Natural killer cell (primary cell): ENCODE measurements around the gene RNASEH2C. TPM values are rescaled to one million over a fixed set of nuclear protein-coding genes. Genes with fewer than 3 reads are reported as not detected.
"Not testable (repeated sequence)": the region's sequence is repeated elsewhere in the genome, so short reads cannot be mapped to it uniquely, and the experiment has no call there.

Source experiments
- ATAC-seq, 3 donors: fragments of 150-1000 bp in 2 of 3; fragments of 200-7000 bp in 1 of 3; cut with Tn5 transposase; 1 replicate in 1 of 3; 2 replicates in 2 of 3; pipeline ENCODE4 v1.10.0; 2021; ENCODE audit warnings: mild to moderate bottlenecking in 2 of 3, moderate library complexity in 2 of 3
- DNase-seq, 2 donors: peaks; one replicate each; pipeline versions ENCODE4 v3.0.0 to v3.0.0-alpha.2; 2013 to 2021; ENCODE audit warnings: mixed read lengths in 1 of 2
- H3K27ac ChIP-seq: one replicate; pipeline ENCODE4 v1.5.1; 2013; ENCODE audit warnings: mild to moderate bottlenecking, low read length
- H3K27me3 ChIP-seq: one replicate; pipeline ENCODE4 v1.6.1; 2013; ENCODE audit warnings: low read length; ENCODE audit not compliant: control insufficient read depth, insufficient read depth
- H3K36me3 ChIP-seq: one replicate; pipeline ENCODE4 v1.6.1; 2013; ENCODE audit warnings: low read length; ENCODE audit not compliant: control insufficient read depth, insufficient read depth
- H3K4me1 ChIP-seq: one replicate; pipeline ENCODE4 v1.6.1; 2013; ENCODE audit warnings: low read length; ENCODE audit not compliant: control insufficient read depth, insufficient read depth
- H3K4me3 ChIP-seq: one replicate; pipeline ENCODE4 v1.5.1; 2013; ENCODE audit warnings: low read length
- H3K9me3 ChIP-seq: one replicate; pipeline ENCODE4 v1.6.1; 2013; ENCODE audit warnings: low read length; ENCODE audit not compliant: control insufficient read depth, insufficient read depth
- H3K27ac Mint-ChIP-seq, 2 donors: one replicate each; pipeline ENCODE4 v1.8.0; 2022; ENCODE audit warnings: mild to moderate bottlenecking in 2 of 2, mixed read lengths in 2 of 2, moderate library complexity in 1 of 2
- H3K27me3 Mint-ChIP-seq, 2 donors: one replicate each; pipeline ENCODE4 v1.8.0; 2022; ENCODE audit warnings: low read depth in 2 of 2, mixed read lengths in 2 of 2
- H3K36me3 Mint-ChIP-seq: one replicate; pipeline ENCODE4 v1.8.0; 2022; ENCODE audit warnings: mixed read lengths
- H3K4me1 Mint-ChIP-seq, 2 donors: one replicate each; pipeline ENCODE4 v1.8.0; 2022; ENCODE audit warnings: mixed read lengths in 2 of 2
- H3K4me3 Mint-ChIP-seq: one replicate; pipeline ENCODE4 v1.8.0; 2022; ENCODE audit warnings: mild to moderate bottlenecking, moderate library complexity, mixed read lengths
- H3K9me3 Mint-ChIP-seq, 2 donors: one replicate each; pipeline ENCODE4 v1.8.0; 2022; ENCODE audit warnings: mixed read lengths in 2 of 2
- CTCF ChIP-seq: fragments of 200-600 bp; IDR thresholded peaks from one replicate; pipeline ENCODE4 v1.8.0; 2022; ENCODE audit warnings: antibody characterized with exemption
- WGBS: methylation state at CpG from one replicate; pipeline ENCODE4 v1.1.7; 2013; ENCODE audit warnings: missing lambda C conversion rate; ENCODE audit not compliant: insufficient coverage; 5-methylcytosine and 5-hydroxymethylcytosine counted together
- intact Hi-C: fragments of 100-400 bp; cut with micrococcal nuclease; formaldehyde crosslinking; loops from one replicate; pipeline ENCODE4 v1.14.2; 2022
- total RNA-seq, 4 donors: library from RNA; stranded (reverse); fragments of 120-200 nt in 1 of 4; gene quantifications; one replicate each; pipeline versions ENCODE4 v1.2.3 to v1.2.4, GENCODE V29; 2013 to 2022

RNASEH2C gene
- total RNA-seq, 3 donors from 2014 or later (not counting 1 experiment from before 2014, with no cell fraction given), result 34.6 to 45.6 (median 38.5) TPM

- Histone ChIP-seq H3K4me1 (peaks cover 23% of the 10 kb centered on the region), H3K27ac (no peak overlapping the region), H3K9me3 (no peaks in the 10 kb centered on the region), H3K4me3 (no peak overlapping the region), H3K27me3 (no peaks in the 10 kb centered on the region), H3K36me3 (peaks cover 25% of the 10 kb centered on the region)
- WGBS, result 86% methylated on average over 3 of the region's 3 CpGs
- no peak for DNase-seq
- Mint-ChIP-seq H3K4me1 (peaks cover 0 to 29% of the 10 kb centered on the region in 2 donors), H3K4me3 (no peak overlapping the region), H3K27me3 (no peaks in the 10 kb centered on the region), H3K36me3 (no peaks in the 10 kb centered on the region), H3K9me3 (no peaks in the 10 kb centered on the region), H3K27ac (no peak overlapping the region)
- ATAC-seq, result no peak
- intact Hi-C loops, result loop anchor here (5.0 kb wide), 2 partner anchors 73 to 292 kb away; partner anchors contain the start of genes BANF1, EIF1AD and SIPA1
- no peak for TF ChIP-seq CTCF
These were observed 10.2 kb downstream of the RNASEH2C start for GRCh38 chr11:65710421-65710820.

- ATAC-seq (no peak), DNase-seq (no peak)
- H3K27ac ChIP-seq, result no peak overlapping the region
- H3K9me3 ChIP-seq, result no peaks in the 10 kb centered on the region
- peaks cover 23% of the 10 kb centered on the region for H3K4me1 ChIP-seq
- intact Hi-C loops, result loop anchor here (5.0 kb wide), 2 partner anchors 72 to 293 kb away; partner anchors contain the start of genes BANF1, EIF1AD and SIPA1
- H3K36me3 ChIP-seq, result peaks cover 18% of the 10 kb centered on the region
- no peak overlapping the region for H3K4me3 ChIP-seq
- no peaks in the 10 kb centered on the region for H3K27me3 ChIP-seq
- peaks cover 0 to 29% of the 10 kb centered on the region in 2 donors for H3K4me1 Mint-ChIP-seq
- TF ChIP-seq CTCF, result no peak
- H3K27me3 Mint-ChIP-seq, result no peaks in the 10 kb centered on the region
- H3K9me3 Mint-ChIP-seq, result no peaks in the 10 kb centered on the region
- H3K4me3 Mint-ChIP-seq, result no peak overlapping the region
- H3K36me3 Mint-ChIP-seq, result no peaks in the 10 kb centered on the region
- 84% methylated on average over 8 of the region's 8 CpGs for WGBS
- no peak overlapping the region for H3K27ac Mint-ChIP-seq
These were observed 10.9 kb downstream of the RNASEH2C start for GRCh38 chr11:65709661-65710060.

GRCh38 chr11:65708451-65708850, 12.1 kb downstream of the RNASEH2C start:
- Histone ChIP-seq H3K4me1 (peaks cover 23% of the 10 kb centered on the region), H3K9me3 (no peaks in the 10 kb centered on the region), H3K27me3 (no peaks in the 10 kb centered on the region), H3K4me3 (no peak overlapping the region), H3K27ac (no peak overlapping the region), H3K36me3 (peaks cover 6% of the 10 kb centered on the region)
- no peaks in the 10 kb centered on the region for H3K9me3 Mint-ChIP-seq
- H3K4me1 Mint-ChIP-seq, result peaks cover 0 to 26% of the 10 kb centered on the region in 2 donors
- WGBS, result 68% methylated on average over 4 of the region's 5 CpGs
- ATAC-seq, result no peak
- DNase-seq, result no peak
- no peak for TF ChIP-seq CTCF
- H3K4me3 Mint-ChIP-seq, result no peak overlapping the region
- no peaks in the 10 kb centered on the region for H3K36me3 Mint-ChIP-seq
- H3K27me3 Mint-ChIP-seq, result no peaks in the 10 kb centered on the region
- intact Hi-C loops, result no loop called here
- H3K27ac Mint-ChIP-seq, result no peak overlapping the region

- H3K9me3 ChIP-seq, DNase-seq, H3K4me3 Mint-ChIP-seq, ATAC-seq, H3K27me3 ChIP-seq, H3K27ac ChIP-seq, intact Hi-C loops, H3K4me3 ChIP-seq, H3K27me3 Mint-ChIP-seq, H3K9me3 Mint-ChIP-seq, H3K36me3 ChIP-seq, H3K36me3 Mint-ChIP-seq: not testable (repeated sequence)
- H3K4me1 ChIP-seq, result peaks cover 13% of the 10 kb centered on the region
- 93% methylated on average over 11 of the region's 12 CpGs for WGBS
- peaks cover 0 to 17% of the 10 kb centered on the region in 2 donors for H3K4me1 Mint-ChIP-seq
- H3K27ac Mint-ChIP-seq, result peak overlapping the region in 1 of 2 donors; percentile 78
These were observed 13.6 kb downstream of the RNASEH2C start for GRCh38 chr11:65707002-65707401.
